GM12892 (cell line): ENCODE results near the gene SH3GLB1.
A peak's percentile ranks its signal among the peaks of the same experiment; 100 is the strongest.

ENCODE experiments used
- DNase-seq: peaks from one replicate; pipeline ENCODE4 v3.0.0; 2011; ENCODE audit not compliant: insufficient read length
- FAIRE-seq: peaks from 2 replicates; lab custom pipeline; 2011; peaks lifted over from hg19 to GRCh38; lab: Jason Lieb, UNC
- POLR2A ChIP-seq: IDR thresholded peaks from 2 replicates; pipeline ENCODE4 v1.6.1; 2011; ENCODE audit warnings: low read depth, low read length, control low read depth
- POLR2AphosphoS5 ChIP-seq: IDR thresholded peaks from 2 replicates; pipeline ENCODE4 v1.6.1; 2011; ENCODE audit warnings: low read depth, low read length, control low read depth
- TAF1 ChIP-seq: IDR thresholded peaks from 2 replicates; pipeline ENCODE4 v1.6.1; 2011; ENCODE audit warnings: low read depth, mild to moderate bottlenecking, control low read depth, low read length, borderline replicate concordance

Gene SH3GLB1

GRCh38 chr1:86778569-86779239, 74.3 kb downstream of the SH3GLB1 start:
- TF ChIP-seq POLR2A: no peak
- TF ChIP-seq TAF1: no peak
- no peak for TF ChIP-seq POLR2AphosphoS5
- FAIRE-seq (no peak), DNase-seq (no peak)

- no peak for DNase-seq
- TF ChIP-seq POLR2AphosphoS5 (no peak), TAF1 (no peak), POLR2A (no peak)
- no peak for FAIRE-seq
These were observed 75.2 kb downstream of the SH3GLB1 start for GRCh38 chr1:86779308-86780191.

GRCh38 chr1:86782482-86782881, 78.1 kb downstream of the SH3GLB1 start:
- TF ChIP-seq TAF1: no peak
- no peak for TF ChIP-seq POLR2A
- TF ChIP-seq POLR2AphosphoS5: no peak
- DNase-seq: no peak
- FAIRE-seq: no peak

- FAIRE-seq (no peak), DNase-seq (no peak)
- TF ChIP-seq POLR2AphosphoS5: no peak
- TF ChIP-seq TAF1: no peak
- no peak for TF ChIP-seq POLR2A
These were observed 83.2 kb downstream of the SH3GLB1 start for GRCh38 chr1:86787621-86788020.

- peak; percentile 58 for FAIRE-seq
- no peak for TF ChIP-seq TAF1
- TF ChIP-seq POLR2AphosphoS5: no peak
- no peak for TF ChIP-seq POLR2A
- no peak for DNase-seq
These were observed 84.2 kb downstream of the SH3GLB1 start for GRCh38 chr1:86788300-86789206.

GRCh38 chr1:86795316-86795715, 90.9 kb downstream of the SH3GLB1 start:
- FAIRE-seq: no peak

More at GRCh38 chr1:86795316-86795715, 90.9 kb downstream of the SH3GLB1 start:
- no peak for TF ChIP-seq POLR2AphosphoS5
- TF ChIP-seq POLR2A: no peak
- no peak for TF ChIP-seq TAF1
- DNase-seq: no peak
